ENCODE results near the gene EEF2K.
"Not testable (repeated sequence)": the region's sequence is repeated elsewhere in the genome, so short reads cannot be mapped to it uniquely, and the experiment has no call there.

EEF2K gene

GRCh38 chr16:22213236-22213635 lies 7.2 kb downstream of the EEF2K start:
- no peak for TF ChIP-seq MAX (IDR thresholded peaks at IDR 0.05; ENCODE audit: low read depth, low read length)
- TF ChIP-seq MYC (IDR thresholded peaks at IDR 0.05; ENCODE audit: low read depth, low read length), result no peak
- H3K4me3 ChIP-seq (ENCODE audit: low read depth, low read length), result no peak overlapping the region
- no peak for DNase-seq (ENCODE audit: low read depth)

- no peak for DNase-seq (ENCODE audit: low read depth)
- TF ChIP-seq MAX (IDR thresholded peaks at IDR 0.05; ENCODE audit: low read depth, low read length) (no peak), CTCF (IDR thresholded peaks at IDR 0.05; ENCODE audit: low read depth, low read length) (no peak), MYC (IDR thresholded peaks at IDR 0.05; ENCODE audit: low read depth, low read length) (no peak), POLR2A (IDR thresholded peaks at IDR 0.05; ENCODE audit: extremely low read depth, insufficient read length) (no peak)
- H3K4me3 ChIP-seq (ENCODE audit: low read depth, low read length), result no peak overlapping the region
Observed at GRCh38 chr16:22213801-22214200, 7.7 kb downstream of the EEF2K start.

- TF ChIP-seq MAX (IDR thresholded peaks at IDR 0.05; ENCODE audit: low read depth, low read length) (no peak), CTCF (IDR thresholded peaks at IDR 0.05; ENCODE audit: low read depth, low read length) (no peak)
- no peak for DNase-seq (ENCODE audit: low read depth)
- no peak overlapping the region for H3K4me3 ChIP-seq (ENCODE audit: low read depth, low read length)
Observed at GRCh38 chr16:22214402-22214801, 8.3 kb downstream of the EEF2K start.

GRCh38 chr16:22214889-22215288 lies 8.8 kb downstream of the EEF2K start:
- TF ChIP-seq MYC (IDR thresholded peaks at IDR 0.05; ENCODE audit: low read depth, low read length) (no peak), POLR2A (IDR thresholded peaks at IDR 0.05; ENCODE audit: extremely low read depth, insufficient read length) (no peak), MAX (IDR thresholded peaks at IDR 0.05; ENCODE audit: low read depth, low read length) (no peak), CTCF (IDR thresholded peaks at IDR 0.05; ENCODE audit: low read depth, low read length) (no peak)
- H3K4me3 ChIP-seq (ENCODE audit: low read depth, low read length), result no peak overlapping the region
- peak; percentile 46 for DNase-seq (ENCODE audit: low read depth)

- peak; percentile 75 for DNase-seq (ENCODE audit: low read depth)
- H3K4me3 ChIP-seq (ENCODE audit: low read depth, low read length), result no peak overlapping the region
- TF ChIP-seq MYC (IDR thresholded peaks at IDR 0.05; ENCODE audit: low read depth, low read length), result no peak
- no peak for TF ChIP-seq MAX (IDR thresholded peaks at IDR 0.05; ENCODE audit: low read depth, low read length)
- TF ChIP-seq CTCF (IDR thresholded peaks at IDR 0.05; ENCODE audit: low read depth, low read length), result no peak
- TF ChIP-seq POLR2A (IDR thresholded peaks at IDR 0.05; ENCODE audit: extremely low read depth, insufficient read length), result no peak
Observed at GRCh38 chr16:22216191-22216831, 10.2 kb downstream of the EEF2K start.

- not testable (repeated sequence) for H3K4me3 ChIP-seq (ENCODE audit: low read depth, low read length)
- peak; percentile 38 for DNase-seq (ENCODE audit: low read depth)
Observed at GRCh38 chr16:22216832-22217225, 10.8 kb downstream of the EEF2K start.

Data from NB4 (cell line).